ENCODE results near the gene RAPGEF1.
A peak's percentile ranks its signal among the peaks of the same experiment; 100 is the strongest.

- TF ChIP-seq CTCF (IDR thresholded peaks at IDR 0.05 in 8 of 11, conservative IDR thresholded peaks at IDR 0.05 in 3 of 11) (no peak), POLR2A (IDR thresholded peaks at IDR 0.05) (no peak), POLR2AphosphoS5 (IDR thresholded peaks at IDR 0.05) (peak in 1 of 3 donors; percentile 46)
Observed at GRCh38 chr9:131596430-131596743, 143.5 kb downstream of the RAPGEF1 start.

Data from spleen (tissue), 7 donors.